ENCODE data around the gene TMA7B. TPM values are rescaled to one million over a fixed set of nuclear protein-coding genes. Genes with fewer than 3 reads are reported as not detected.
A peak's percentile ranks its signal among the peaks of the same experiment; 100 is the strongest.

TMA7B gene
- total RNA-seq, 1 experiment from 2014 or later: not detected

DNA sequence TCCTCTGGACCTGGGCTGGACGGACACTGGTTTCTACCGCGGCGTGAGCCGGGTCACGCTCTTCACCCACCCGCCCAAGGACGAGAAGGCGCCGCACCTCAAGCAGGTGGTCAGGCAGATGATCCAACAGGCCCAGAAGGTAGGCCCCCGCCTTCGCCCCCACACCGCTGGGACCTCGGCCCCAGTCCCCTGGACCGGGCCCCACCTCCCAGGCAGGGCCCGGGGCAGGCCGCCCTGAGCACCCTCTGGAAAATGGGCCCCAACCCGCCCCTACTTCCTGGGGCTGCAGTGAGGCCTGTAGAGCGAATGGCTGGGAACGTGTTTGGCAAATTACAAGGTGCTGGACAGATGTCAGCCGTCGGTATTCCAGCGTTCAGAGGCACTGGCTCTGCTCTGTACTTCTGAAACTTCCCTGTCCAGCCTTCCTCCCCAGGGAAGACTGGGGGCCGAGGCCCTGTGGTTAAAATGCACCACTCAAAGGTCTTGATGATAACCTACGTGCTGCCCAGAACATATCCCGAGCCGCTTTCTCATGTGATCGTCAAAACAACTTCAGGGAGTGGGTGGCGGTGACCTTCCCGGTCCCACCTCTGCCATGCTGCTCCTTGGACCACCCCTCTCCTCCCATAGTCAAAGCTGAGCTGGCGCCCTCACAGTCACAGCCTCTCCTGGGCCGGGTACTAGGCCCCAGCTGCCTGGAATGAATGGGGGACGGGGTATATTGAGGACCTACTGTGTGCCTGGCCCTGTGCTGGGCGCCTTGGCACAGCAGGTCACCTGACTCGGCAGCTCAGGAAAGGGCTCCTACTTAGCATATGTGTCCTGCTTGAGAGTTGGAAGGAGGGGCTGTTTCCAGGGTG lies 35.4 kb downstream of the TMA7B start:
- TF ChIP-seq, protein P1, sequence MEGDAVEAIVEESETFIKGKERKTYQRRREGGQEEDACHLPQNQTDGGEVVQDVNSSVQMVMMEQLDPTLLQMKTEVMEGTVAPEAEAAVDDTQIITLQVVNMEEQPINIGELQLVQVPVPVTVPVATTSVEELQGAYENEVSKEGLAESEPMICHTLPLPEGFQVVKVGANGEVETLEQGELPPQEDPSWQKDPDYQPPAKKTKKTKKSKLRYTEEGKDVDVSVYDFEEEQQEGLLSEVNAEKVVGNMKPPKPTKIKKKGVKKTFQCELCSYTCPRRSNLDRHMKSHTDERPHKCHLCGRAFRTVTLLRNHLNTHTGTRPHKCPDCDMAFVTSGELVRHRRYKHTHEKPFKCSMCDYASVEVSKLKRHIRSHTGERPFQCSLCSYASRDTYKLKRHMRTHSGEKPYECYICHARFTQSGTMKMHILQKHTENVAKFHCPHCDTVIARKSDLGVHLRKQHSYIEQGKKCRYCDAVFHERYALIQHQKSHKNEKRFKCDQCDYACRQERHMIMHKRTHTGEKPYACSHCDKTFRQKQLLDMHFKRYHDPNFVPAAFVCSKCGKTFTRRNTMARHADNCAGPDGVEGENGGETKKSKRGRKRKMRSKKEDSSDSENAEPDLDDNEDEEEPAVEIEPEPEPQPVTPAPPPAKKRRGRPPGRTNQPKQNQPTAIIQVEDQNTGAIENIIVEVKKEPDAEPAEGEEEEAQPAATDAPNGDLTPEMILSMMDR (IDR thresholded peaks at IDR 0.05; ENCODE audit: unreplicated experiment): no peak
- Mint-ChIP-seq H3K27ac (ENCODE audit: low read depth, unreplicated experiment) (peak overlapping the region; percentile 12), H3K9me3 (ENCODE audit: unreplicated experiment) (no peaks in the 10 kb centered on the region), H3K27me3 (ENCODE audit: insufficient read depth, unreplicated experiment) (peaks cover 11% of the 10 kb centered on the region), H3K4me1 (ENCODE audit: insufficient read depth, unreplicated experiment) (peaks cover 39% of the 10 kb centered on the region), H3K4me3 (ENCODE audit: unreplicated experiment) (peak overlapping the region; percentile 73), H3K36me3 (ENCODE audit: insufficient read depth, unreplicated experiment) (peaks cover 12% of the 10 kb centered on the region)
- POLR2A ChIA-PET: interaction anchor here (0.6 to 3.4 kb wide), 19 partner anchors 9 to 1191 kb away, joined by 3 to 14 read pairs (median 4); partner anchors contain the start of gene MIEF1
- DNase-seq (ENCODE audit: unreplicated experiment): no peak
- intact Hi-C loops (cut with micrococcal nuclease): no loop called here
- CTCF ChIA-PET: interaction anchor here (1.3 to 11.6 kb wide), 2 partner anchors 25 to 28 kb away, joined by 3 to 103 read pairs; no protein-coding TSS in a partner anchor
- BruUV-seq (replicated peaks): no TSS peak

DNA sequence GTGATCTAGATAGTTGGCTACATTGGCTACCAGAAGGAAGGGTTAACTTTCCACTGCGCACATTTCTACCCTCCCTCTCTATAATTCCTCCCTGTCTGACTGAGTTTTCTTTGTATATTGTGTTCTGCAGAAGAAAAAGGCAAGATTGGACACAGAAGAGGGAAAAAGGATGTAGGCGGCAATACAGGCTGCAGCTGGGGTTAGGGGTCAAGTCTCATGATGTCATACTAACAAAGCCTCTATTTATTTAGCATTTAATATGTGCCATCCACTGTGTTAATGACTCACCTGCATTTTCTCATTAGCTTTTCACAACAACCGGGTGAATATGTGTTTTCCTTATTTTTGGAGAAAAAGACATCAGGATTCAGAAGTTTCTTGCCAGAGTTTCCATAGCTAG lies 36.5 kb downstream of the TMA7B start:
- CTCF ChIA-PET: interaction anchor here (1.1 to 11.6 kb wide), 4 partner anchors 13 to 462 kb away, joined by 3 to 103 read pairs (median 5); no protein-coding TSS in a partner anchor
- peaks cover 50% of the 10 kb centered on the region for H3K4me1 Mint-ChIP-seq (ENCODE audit: insufficient read depth, unreplicated experiment)
- peaks cover 15% of the 10 kb centered on the region for H3K36me3 Mint-ChIP-seq (ENCODE audit: insufficient read depth, unreplicated experiment)
- POLR2A ChIA-PET: interaction anchor here (0.6 to 3.4 kb wide), 17 partner anchors 8 to 495 kb away, joined by 3 to 12 read pairs (median 4); partner anchors contain the start of gene MIEF1
- intact Hi-C loops (cut with micrococcal nuclease): no loop called here
- no peak for DNase-seq (ENCODE audit: unreplicated experiment)
- H3K9me3 Mint-ChIP-seq (ENCODE audit: unreplicated experiment): no peaks in the 10 kb centered on the region
- H3K27ac Mint-ChIP-seq (ENCODE audit: low read depth, unreplicated experiment): no peak overlapping the region
- no TSS peak for BruUV-seq (replicated peaks)
- TF ChIP-seq, protein P1 (IDR thresholded peaks at IDR 0.05; ENCODE audit: unreplicated experiment): no peak
- peak overlapping the region; percentile 73 for H3K4me3 Mint-ChIP-seq (ENCODE audit: unreplicated experiment)
- H3K27me3 Mint-ChIP-seq (ENCODE audit: insufficient read depth, unreplicated experiment): peaks cover 11% of the 10 kb centered on the region

DNA sequence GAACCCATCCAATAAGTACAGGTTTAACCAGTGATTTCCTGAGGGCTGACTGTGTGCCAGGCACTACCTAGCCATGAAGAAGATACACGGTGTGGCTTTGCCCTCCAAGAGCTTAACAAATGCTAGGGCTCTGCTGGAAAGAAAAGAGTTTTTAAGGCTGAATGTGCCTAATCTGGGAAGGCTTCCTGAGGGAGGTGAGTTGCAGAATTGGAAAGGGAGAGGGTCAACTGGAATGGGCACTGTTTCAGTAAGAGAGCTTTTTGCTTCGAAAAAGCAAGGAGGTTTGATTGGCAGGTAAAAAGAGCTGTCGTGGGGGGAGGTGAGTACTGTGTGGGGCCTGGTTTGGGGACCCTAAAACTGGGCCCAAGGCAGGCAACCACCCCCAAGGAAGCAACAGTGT lies 37.2 kb downstream of the TMA7B start:
- intact Hi-C loops (cut with micrococcal nuclease): no loop called here
- no peak for DNase-seq (ENCODE audit: unreplicated experiment)
- Mint-ChIP-seq H3K27me3 (ENCODE audit: insufficient read depth, unreplicated experiment) (peaks cover 11% of the 10 kb centered on the region), H3K4me3 (ENCODE audit: unreplicated experiment) (peak overlapping the region; percentile 73), H3K9me3 (ENCODE audit: unreplicated experiment) (no peaks in the 10 kb centered on the region), H3K36me3 (ENCODE audit: insufficient read depth, unreplicated experiment) (peaks cover 15% of the 10 kb centered on the region), H3K4me1 (ENCODE audit: insufficient read depth, unreplicated experiment) (peaks cover 57% of the 10 kb centered on the region), H3K27ac (ENCODE audit: low read depth, unreplicated experiment) (no peak overlapping the region)
- BruUV-seq (replicated peaks): no TSS peak
- CTCF ChIA-PET: interaction anchor here (0.6 to 11.6 kb wide), 5 partner anchors 13 to 1333 kb away, joined by 3 to 103 read pairs (median 4); no protein-coding TSS in a partner anchor
- TF ChIP-seq, protein P1 (IDR thresholded peaks at IDR 0.05; ENCODE audit: unreplicated experiment): no peak
- POLR2A ChIA-PET: interaction anchor here (0.7 to 3.4 kb wide), 13 partner anchors 8 to 859 kb away, joined by 3 to 12 read pairs (median 5); partner anchors contain the start of genes ST13 and XPNPEP3

All from MCF 10A (cell line).